UCSD-AML1 (cell line): ENCODE measurements around the gene PSMC3IP.
"Not testable (repeated sequence)": the region's sequence is repeated elsewhere in the genome, so short reads cannot be mapped to it uniquely, and the experiment has no call there.

Source experiments
- DNase-seq: peaks from one replicate; lab custom pipeline; 2025; ENCODE audit not compliant: unreplicated experiment; lab: John Stamatoyannopoulos, UW

The PSMC3IP gene

GRCh38 chr17:42541041-42541833 is 36.3 kb downstream of the PSMC3IP start:
- no peak for DNase-seq

- not testable (repeated sequence) for DNase-seq
Measured at GRCh38 chr17:42540558-42540957, 37.0 kb downstream of the PSMC3IP start.

DNA sequence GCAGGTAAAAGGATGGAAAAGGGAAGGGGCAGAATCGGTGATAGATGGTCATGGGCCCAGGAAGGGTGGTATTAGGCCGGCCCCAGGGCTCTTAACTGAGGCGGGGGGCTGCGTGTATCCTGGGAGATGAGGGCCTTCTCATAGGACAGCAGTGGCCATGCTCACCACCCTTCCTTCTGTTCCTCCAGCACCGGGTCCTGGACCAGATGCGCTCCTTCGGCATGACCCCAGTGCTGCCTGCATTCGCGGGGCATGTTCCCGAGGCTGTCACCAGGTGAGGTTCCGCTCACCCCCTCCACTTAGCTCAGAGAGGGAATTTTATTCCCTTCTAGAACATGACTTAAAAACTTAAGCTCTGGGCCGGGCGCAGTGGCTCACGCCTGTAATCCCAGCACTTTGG is 39.0 kb downstream of the PSMC3IP start:
- DNase-seq: no peak

GRCh38 chr17:42537826-42538451 is 39.6 kb downstream of the PSMC3IP start:
- DNase-seq: no peak

DNA sequence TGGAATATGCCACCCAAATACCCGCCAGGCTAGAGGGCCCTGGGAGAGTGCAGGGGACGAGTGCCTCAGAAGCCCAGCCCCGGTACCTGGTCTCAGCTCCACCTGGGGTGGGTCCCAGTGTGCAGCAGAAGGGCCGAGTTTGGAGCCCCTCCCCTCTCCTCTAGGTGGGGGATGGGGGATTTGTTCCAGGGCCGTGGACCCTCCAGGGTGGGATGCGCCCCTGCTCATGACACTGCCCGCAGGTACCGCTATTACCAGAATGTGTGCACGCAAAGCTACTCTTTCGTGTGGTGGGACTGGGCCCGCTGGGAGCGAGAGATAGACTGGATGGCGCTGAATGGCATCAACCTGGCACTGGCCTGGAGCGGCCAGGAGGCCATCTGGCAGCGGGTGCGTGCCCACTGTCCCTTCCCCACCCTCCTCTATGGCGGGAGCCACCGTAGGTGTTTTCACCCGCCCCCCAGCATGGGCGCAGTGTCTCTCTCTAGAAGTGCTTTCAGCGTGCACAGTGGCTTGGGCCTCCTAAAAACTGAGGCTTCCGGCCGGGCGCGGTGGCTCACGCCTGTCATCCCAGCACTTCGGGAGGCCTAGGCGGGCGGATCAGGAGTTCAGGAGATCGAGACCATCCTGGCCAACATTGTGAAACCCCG is 40.2 kb downstream of the PSMC3IP start:
- DNase-seq: no peak

DNA sequence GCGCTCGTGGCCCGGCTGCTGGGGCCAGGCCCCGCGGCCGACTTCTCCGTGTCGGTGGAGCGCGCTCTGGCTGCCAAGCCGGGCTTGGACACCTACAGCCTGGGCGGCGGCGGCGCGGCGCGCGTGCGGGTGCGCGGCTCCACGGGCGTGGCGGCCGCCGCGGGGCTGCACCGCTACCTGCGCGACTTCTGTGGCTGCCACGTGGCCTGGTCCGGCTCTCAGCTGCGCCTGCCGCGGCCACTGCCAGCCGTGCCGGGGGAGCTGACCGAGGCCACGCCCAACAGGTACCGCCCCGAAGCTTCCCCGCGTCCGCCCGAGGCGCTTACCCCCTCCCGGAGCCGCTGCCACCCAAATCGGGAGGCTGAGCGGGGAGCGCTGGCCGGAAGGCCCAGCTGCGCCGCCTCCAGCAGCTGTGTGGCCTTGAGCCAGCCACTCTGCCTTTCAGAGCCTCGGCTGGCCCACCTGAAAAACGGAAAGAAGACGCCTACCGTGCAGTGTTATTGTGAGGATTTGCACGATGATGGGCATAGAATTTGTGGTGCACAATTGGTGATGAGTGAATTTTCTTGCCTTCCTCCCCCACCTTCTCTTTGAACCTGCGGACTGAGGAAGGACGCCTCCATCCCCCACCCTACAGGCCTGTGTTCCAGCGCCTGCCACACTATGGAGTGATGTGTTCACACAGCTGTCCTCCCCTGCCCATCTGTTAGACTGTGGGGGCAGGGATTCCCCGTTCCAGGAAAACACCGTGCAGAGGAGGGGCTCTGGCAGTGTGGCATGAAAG is 41.0 kb downstream of the PSMC3IP start:
- peak; percentile 83 for DNase-seq

- DNase-seq: peak; percentile 92
Measured at GRCh38 chr17:42536048-42536371, 41.5 kb downstream of the PSMC3IP start, which contains the start of gene NAGLU. TSS of gene NAGLU (plus strand) at chr17:42536241. CDS start at chr17:42536273, 32 bp downstream.

DNA sequence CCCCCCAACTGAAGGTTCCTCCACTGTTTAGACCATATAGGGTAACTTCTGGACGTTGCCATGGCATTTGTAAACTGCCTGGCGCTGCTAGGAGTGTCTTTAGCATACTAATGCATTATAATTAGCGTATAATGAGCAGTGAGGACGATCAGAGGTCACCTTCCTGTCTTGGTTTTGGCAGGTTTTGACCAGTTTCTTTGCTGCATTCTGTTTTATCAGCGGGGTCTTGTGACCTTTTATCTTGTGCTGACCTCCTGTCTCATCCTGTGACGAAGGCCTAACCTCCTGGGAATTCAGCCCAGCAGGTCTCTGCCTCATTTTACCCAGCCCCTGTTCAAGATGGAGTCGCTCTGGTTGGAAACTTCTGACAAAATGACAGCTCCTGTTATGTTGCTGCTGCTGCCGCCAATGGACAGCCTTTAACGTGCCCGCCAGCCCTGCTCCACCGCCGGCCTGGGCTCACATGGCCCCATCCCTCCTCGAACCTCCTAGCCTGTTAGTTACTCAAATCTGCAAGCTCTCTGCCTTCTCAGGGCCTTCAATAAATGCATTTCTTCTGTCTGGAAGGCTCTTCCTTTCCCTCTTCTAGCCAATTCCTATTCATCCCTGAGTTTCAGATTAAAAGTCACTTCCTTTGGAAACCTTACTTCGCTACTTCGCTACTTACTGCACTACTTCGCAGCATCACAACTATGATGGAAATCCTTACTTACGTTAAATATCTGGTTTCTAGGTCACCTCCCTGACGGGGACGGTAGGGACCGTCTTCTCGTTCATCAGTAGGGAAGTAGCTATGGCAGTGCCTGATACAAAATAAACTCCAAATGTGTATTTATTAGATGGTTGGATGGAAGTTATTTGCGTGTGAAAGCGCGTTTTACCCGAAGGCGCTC is 42.1 kb downstream of the PSMC3IP start:
- DNase-seq: no peak

GRCh38 chr17:42531455-42532354 is 45.8 kb downstream of the PSMC3IP start:
- DNase-seq: peak; percentile 69

GRCh38 chr17:42530952-42531454 is 46.5 kb downstream of the PSMC3IP start:
- DNase-seq: no peak

DNA sequence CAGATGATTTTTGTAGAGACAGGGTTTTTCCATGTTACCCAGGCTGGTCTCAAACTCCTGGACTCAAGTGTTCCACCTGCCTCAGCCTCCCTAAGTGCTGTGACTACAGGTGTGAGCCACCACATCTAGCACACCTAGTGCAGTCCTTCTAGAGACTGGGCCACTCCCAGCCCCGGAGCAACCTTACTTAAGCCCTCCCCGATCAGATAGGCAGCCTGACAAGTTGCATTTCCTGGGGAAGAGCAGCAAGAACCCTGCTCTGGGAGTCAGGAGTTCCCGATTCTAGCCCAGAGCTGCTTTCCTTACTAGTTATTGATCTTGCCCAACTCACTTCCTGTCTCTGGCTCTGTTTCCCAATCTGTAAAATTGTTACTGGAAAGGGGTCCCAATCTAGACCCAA is 48.5 kb downstream of the PSMC3IP start:
- DNase-seq: no peak

DNA sequence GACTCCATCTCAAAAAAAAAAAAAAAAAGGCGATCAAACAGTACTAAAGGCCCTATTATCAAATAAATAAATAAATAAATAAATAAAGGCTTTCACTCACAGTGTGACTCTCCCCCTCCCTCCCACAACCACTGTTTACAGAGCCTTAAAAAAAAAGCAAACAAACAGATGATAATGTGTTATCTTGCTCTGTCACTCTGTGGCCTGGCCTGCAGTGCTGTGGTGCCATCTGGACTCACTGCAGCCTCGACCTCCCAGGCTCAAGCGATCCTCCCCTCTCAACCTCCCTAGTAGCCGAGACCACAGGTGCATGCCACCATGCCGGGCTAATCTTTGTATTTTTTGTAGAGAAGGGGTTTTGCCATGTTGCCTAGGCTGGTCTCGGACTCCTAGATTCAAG is 49.6 kb downstream of the PSMC3IP start:
- no peak for DNase-seq

DNA sequence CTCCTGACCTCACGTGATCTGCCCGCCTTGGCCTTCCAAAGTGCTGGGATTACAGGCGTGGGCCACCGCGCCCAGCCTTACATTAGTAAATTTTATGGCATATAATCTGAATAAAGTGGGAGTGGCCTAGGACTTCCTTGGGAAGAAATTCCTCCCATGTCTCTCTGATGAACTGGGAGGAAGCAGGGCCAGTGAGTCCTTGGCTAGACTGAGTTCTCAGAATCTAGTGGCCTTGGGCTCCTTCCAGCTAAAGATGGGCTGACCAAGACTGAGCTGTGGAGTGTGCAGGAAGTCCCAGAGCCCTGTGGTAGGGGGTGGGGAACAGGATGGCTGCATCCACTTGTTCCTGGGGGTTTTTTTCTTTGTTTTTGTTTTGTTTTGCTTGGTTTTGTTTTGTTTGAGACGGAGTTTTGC is 51.5 kb downstream of the PSMC3IP start:
- DNase-seq: peak; percentile 23

GRCh38 chr17:42525221-42525620 is 52.3 kb downstream of the PSMC3IP start:
- no peak for DNase-seq

- DNase-seq: no peak
Measured at GRCh38 chr17:42522798-42523278, 54.7 kb downstream of the PSMC3IP start.
